ENCODE results near the gene CAPN12. TPM values are rescaled to one million over a fixed set of nuclear protein-coding genes. Genes with fewer than 3 reads are reported as not detected.

Gene CAPN12
- total RNA-seq, 1 experiment from 2014 or later: 8.8 TPM

DNA sequence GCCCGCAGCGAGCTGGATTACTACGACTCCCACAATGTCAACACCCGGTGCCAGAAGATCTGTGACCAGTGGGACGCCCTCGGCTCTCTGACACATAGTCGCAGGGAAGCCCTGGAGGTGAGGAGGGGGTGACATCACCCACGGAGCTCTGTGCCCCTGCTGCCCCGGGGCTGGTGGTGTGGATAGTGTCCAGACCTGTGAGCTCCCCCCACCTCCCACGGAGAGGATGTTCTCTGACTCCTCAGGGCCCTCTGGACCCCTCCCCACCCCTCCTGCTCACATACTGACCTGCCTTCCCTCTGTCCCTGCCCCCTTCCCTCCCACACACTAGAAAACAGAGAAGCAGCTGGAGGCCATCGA, 20.7 kb downstream of the CAPN12 start:
- Histone ChIP-seq H3K27me3 (ENCODE audit: insufficient read depth, low read length) (no peaks in the 10 kb centered on the region), H3K4me3 (replicated peaks in 1 of 2; ENCODE audit: low read depth in 1 of 2, low read length in 2 of 2) (no peak overlapping the region), H3K4me1 (ENCODE audit: control insufficient read depth in 1 of 2, insufficient read depth in 2 of 2, low read length in 2 of 2) (no peaks in the 10 kb centered on the region; a peak in 1 of 4 replicates), H3K9ac (ENCODE audit: low read length) (no peak overlapping the region), H3K9me2 (ENCODE audit: insufficient read depth) (no peaks in the 10 kb centered on the region), H3K4me2 (ENCODE audit: low read length) (no peak overlapping the region), H2AFZ (ENCODE audit: low read depth, low read length, poor library complexity, severe bottlenecking) (no peak overlapping the region), H4K20me1 (ENCODE audit: insufficient read depth) (no peaks in the 10 kb centered on the region), H3K9me3 (ENCODE audit: control insufficient read depth in 1 of 2, insufficient read depth in 1 of 2, low read depth in 1 of 2, low read length in 2 of 2) (no peaks in the 10 kb centered on the region), H3K27ac (ENCODE audit: low read depth, low read length) (no peak overlapping the region), H3K36me3 (ENCODE audit: control insufficient read depth in 1 of 2, insufficient read depth in 2 of 2, low read length in 2 of 2) (peaks cover 18 to 89% of the 10 kb centered on the region in 2 experiments; a peak in 3 of 4 replicates), H3K79me2 (ENCODE audit: insufficient read depth, low read length) (peaks cover 13% of the 10 kb centered on the region; the same call in 1 of the 2 replicates)
- ChIA-PET CTCF (interaction anchor here (0.6 to 1.3 kb wide), 2 partner anchors 19 to 207 kb away, joined by 3 to 5 read pairs; partner anchors contain the start of genes MRPS12 and SARS2), POLR2A (no interaction called here), RAD21 (ENCODE audit: low non-redundant PET in 1 of 2, low total read pairs in 2 of 2, uncharacterized antibody in 2 of 2, unreplicated experiment in 2 of 2) (no interaction called here)
- intact Hi-C loops (cut with micrococcal nuclease): no loop called here
- TF ChIP-seq SP1 (IDR thresholded peaks at IDR 0.05; ENCODE audit: low read depth): no peak
- TF ChIP-seq YY1 (IDR thresholded peaks at IDR 0.05; ENCODE audit: extremely low read depth, insufficient replicate concordance, low read depth, low read length): no peak
- TF ChIP-seq SIN3A (IDR thresholded peaks at IDR 0.05; ENCODE audit: low read depth): no peak
- no peak for TF ChIP-seq EZH2phosphoT487 (IDR thresholded peaks at IDR 0.05; ENCODE audit: borderline replicate concordance)
- TF ChIP-seq, protein P1, sequence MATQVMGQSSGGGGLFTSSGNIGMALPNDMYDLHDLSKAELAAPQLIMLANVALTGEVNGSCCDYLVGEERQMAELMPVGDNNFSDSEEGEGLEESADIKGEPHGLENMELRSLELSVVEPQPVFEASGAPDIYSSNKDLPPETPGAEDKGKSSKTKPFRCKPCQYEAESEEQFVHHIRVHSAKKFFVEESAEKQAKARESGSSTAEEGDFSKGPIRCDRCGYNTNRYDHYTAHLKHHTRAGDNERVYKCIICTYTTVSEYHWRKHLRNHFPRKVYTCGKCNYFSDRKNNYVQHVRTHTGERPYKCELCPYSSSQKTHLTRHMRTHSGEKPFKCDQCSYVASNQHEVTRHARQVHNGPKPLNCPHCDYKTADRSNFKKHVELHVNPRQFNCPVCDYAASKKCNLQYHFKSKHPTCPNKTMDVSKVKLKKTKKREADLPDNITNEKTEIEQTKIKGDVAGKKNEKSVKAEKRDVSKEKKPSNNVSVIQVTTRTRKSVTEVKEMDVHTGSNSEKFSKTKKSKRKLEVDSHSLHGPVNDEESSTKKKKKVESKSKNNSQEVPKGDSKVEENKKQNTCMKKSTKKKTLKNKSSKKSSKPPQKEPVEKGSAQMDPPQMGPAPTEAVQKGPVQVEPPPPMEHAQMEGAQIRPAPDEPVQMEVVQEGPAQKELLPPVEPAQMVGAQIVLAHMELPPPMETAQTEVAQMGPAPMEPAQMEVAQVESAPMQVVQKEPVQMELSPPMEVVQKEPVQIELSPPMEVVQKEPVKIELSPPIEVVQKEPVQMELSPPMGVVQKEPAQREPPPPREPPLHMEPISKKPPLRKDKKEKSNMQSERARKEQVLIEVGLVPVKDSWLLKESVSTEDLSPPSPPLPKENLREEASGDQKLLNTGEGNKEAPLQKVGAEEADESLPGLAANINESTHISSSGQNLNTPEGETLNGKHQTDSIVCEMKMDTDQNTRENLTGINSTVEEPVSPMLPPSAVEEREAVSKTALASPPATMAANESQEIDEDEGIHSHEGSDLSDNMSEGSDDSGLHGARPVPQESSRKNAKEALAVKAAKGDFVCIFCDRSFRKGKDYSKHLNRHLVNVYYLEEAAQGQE (IDR thresholded peaks at IDR 0.05; ENCODE audit: low read depth): no peak
- no peak for TF ChIP-seq POLR2A (IDR thresholded peaks at IDR 0.05; ENCODE audit: borderline replicate concordance, extremely low read depth, insufficient read depth, insufficient read length)
- TF ChIP-seq EGR1 (IDR thresholded peaks at IDR 0.05; ENCODE audit: low read depth): no peak
- no peak for TF ChIP-seq FOSL1 (IDR thresholded peaks at IDR 0.05; ENCODE audit: low read depth)
- TF ChIP-seq ELF1 (IDR thresholded peaks at IDR 0.05; ENCODE audit: borderline replicate concordance, low read depth): no peak
- TF ChIP-seq CBX3 (IDR thresholded peaks at IDR 0.05; ENCODE audit: low read depth): no peak
- TF ChIP-seq ZBTB33 (IDR thresholded peaks at IDR 0.05; ENCODE audit: extremely low read depth, insufficient replicate concordance, low read length): no peak
- TF ChIP-seq, protein P2, sequence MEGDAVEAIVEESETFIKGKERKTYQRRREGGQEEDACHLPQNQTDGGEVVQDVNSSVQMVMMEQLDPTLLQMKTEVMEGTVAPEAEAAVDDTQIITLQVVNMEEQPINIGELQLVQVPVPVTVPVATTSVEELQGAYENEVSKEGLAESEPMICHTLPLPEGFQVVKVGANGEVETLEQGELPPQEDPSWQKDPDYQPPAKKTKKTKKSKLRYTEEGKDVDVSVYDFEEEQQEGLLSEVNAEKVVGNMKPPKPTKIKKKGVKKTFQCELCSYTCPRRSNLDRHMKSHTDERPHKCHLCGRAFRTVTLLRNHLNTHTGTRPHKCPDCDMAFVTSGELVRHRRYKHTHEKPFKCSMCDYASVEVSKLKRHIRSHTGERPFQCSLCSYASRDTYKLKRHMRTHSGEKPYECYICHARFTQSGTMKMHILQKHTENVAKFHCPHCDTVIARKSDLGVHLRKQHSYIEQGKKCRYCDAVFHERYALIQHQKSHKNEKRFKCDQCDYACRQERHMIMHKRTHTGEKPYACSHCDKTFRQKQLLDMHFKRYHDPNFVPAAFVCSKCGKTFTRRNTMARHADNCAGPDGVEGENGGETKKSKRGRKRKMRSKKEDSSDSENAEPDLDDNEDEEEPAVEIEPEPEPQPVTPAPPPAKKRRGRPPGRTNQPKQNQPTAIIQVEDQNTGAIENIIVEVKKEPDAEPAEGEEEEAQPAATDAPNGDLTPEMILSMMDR (IDR thresholded peaks at IDR 0.05 in 2 of 3, conservative IDR thresholded peaks at IDR 0.05 in 1 of 3; ENCODE audit: borderline replicate concordance in 1 of 3, insufficient read depth in 1 of 3, low read depth in 2 of 3, low read length in 2 of 3): no peak
- TF ChIP-seq EZH2 (IDR thresholded peaks at IDR 0.05): no peak
- no peak for TF ChIP-seq POLR2AphosphoS5 (IDR thresholded peaks at IDR 0.05; ENCODE audit: low read depth, low read length)
- TF ChIP-seq RAD21 (IDR thresholded peaks at IDR 0.05; ENCODE audit: low read depth): no peak
- TF ChIP-seq, protein P3, sequence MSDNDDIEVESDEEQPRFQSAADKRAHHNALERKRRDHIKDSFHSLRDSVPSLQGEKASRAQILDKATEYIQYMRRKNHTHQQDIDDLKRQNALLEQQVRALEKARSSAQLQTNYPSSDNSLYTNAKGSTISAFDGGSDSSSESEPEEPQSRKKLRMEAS (IDR thresholded peaks at IDR 0.05): no peak
- TF ChIP-seq JUND (IDR thresholded peaks at IDR 0.05): no peak
- TF ChIP-seq TCF7L2 (IDR thresholded peaks at IDR 0.05; ENCODE audit: borderline replicate concordance, extremely low read depth, insufficient read depth, insufficient read length): no peak
- TF ChIP-seq ZFX (IDR thresholded peaks at IDR 0.05): no peak
- no peak for ATAC-seq
- no TSS peak for BruUV-seq (replicated peaks)
- no peak for DNase-seq (ENCODE audit: low read depth, low spot score)
